Measurements from ENCODE around the gene CCDC112. TPM values are rescaled to one million over a fixed set of nuclear protein-coding genes. Genes with fewer than 3 reads are reported as not detected.
"Not testable (repeated sequence)": the region's sequence is repeated elsewhere in the genome, so short reads cannot be mapped to it uniquely, and the experiment has no call there.

Gene CCDC112
- total and polyA plus RNA-seq, 9 donors, result 1.5 to 5.6 (median 3.1) TPM

- Histone ChIP-seq H3K27ac (no peak overlapping the region), H3K4me1 (ENCODE audit: insufficient read depth) (peaks cover 2% of the 10 kb centered on the region), H3K27me3 (no peaks in the 10 kb centered on the region), H3K9me3 (no peaks in the 10 kb centered on the region), H3K36me3 (no peaks in the 10 kb centered on the region), H3K4me3 (no peak overlapping the region)
- TF ChIP-seq EP300 (IDR thresholded peaks at IDR 0.05), result no peak
- no peak for TF ChIP-seq POLR2A (IDR thresholded peaks at IDR 0.05)
- no peak for TF ChIP-seq CTCF (IDR thresholded peaks at IDR 0.05)
- no peak for DNase-seq
- intact Hi-C loops (cut with DNase I), result no loop called here
Measured at GRCh38 chr5:115257981-115258380, 38.5 kb downstream of the CCDC112 start.

- H3K4me1 ChIP-seq (ENCODE audit: insufficient read depth); H3K4me3 ChIP-seq; H3K36me3 ChIP-seq; H3K27ac ChIP-seq; DNase-seq; H3K9me3 ChIP-seq; intact Hi-C loops (cut with DNase I); H3K27me3 ChIP-seq: not testable (repeated sequence)
- 75% methylated on average over 5 of the region's 5 CpGs for WGBS, 3 donors
Measured at GRCh38 chr5:115249379-115249778, 47.1 kb downstream of the CCDC112 start.

GRCh38 chr5:115246361-115246991 lies 50.0 kb downstream of the CCDC112 start:
- Histone ChIP-seq H3K27ac (no peak overlapping the region), H3K36me3 (no peaks in the 10 kb centered on the region), H3K4me3 (no peak overlapping the region), H3K9me3 (no peaks in the 10 kb centered on the region), H3K4me1 (ENCODE audit: insufficient read depth) (no peaks in the 10 kb centered on the region), H3K27me3 (no peaks in the 10 kb centered on the region)
- TF ChIP-seq CTCF (IDR thresholded peaks at IDR 0.05) (peak in 1 of 3 donors; percentile 26), EP300 (IDR thresholded peaks at IDR 0.05) (no peak)
- 41 to 47% (median 41%) methylated on average over 3 of the region's 3 CpGs for WGBS, 3 donors
- DNase-seq, result no peak
- intact Hi-C loops (cut with DNase I), result no loop called here

GRCh38 chr5:115243412-115243811 lies 53.0 kb downstream of the CCDC112 start:
- Histone ChIP-seq H3K4me1 (ENCODE audit: insufficient read depth) (no peaks in the 10 kb centered on the region), H3K4me3 (no peak overlapping the region), H3K9me3 (no peaks in the 10 kb centered on the region), H3K27ac (no peak overlapping the region), H3K27me3 (no peaks in the 10 kb centered on the region), H3K36me3 (no peaks in the 10 kb centered on the region)
- intact Hi-C loops (cut with DNase I), result no loop called here
- DNase-seq, result no peak
- no peak for TF ChIP-seq POLR2A (IDR thresholded peaks at IDR 0.05)
- TF ChIP-seq CTCF (IDR thresholded peaks at IDR 0.05), result no peak
- TF ChIP-seq EP300 (IDR thresholded peaks at IDR 0.05), result no peak

- H3K27ac ChIP-seq, result no peak overlapping the region
- no peak overlapping the region for H3K4me3 ChIP-seq
- DNase-seq, result no peak
- TF ChIP-seq CTCF (IDR thresholded peaks at IDR 0.05) (no peak), EP300 (IDR thresholded peaks at IDR 0.05) (no peak), POLR2A (IDR thresholded peaks at IDR 0.05) (no peak)
- H3K27me3 ChIP-seq, result no peaks in the 10 kb centered on the region
- no peaks in the 10 kb centered on the region for H3K36me3 ChIP-seq
- WGBS, 3 donors, result 58 to 66% (median 62%) methylated on average over 4 of the region's 4 CpGs
- H3K4me1 ChIP-seq (ENCODE audit: insufficient read depth), result no peaks in the 10 kb centered on the region
- no peaks in the 10 kb centered on the region for H3K9me3 ChIP-seq
- intact Hi-C loops (cut with DNase I), result no loop called here
Measured at GRCh38 chr5:115241881-115242642, 54.4 kb downstream of the CCDC112 start.

All from ovary (tissue), 9 donors.